GM21723 (cell line): ENCODE measurements around the gene EYA4.

Source experiments
- ATAC-seq: cut with Tn5 transposase; IDR thresholded peaks from one replicate; pipeline ENCODE4 v1.9.1; 2021; ENCODE audit warnings: mild to moderate bottlenecking, moderate library complexity; ENCODE audit not compliant: unreplicated experiment

The EYA4 gene

DNA sequence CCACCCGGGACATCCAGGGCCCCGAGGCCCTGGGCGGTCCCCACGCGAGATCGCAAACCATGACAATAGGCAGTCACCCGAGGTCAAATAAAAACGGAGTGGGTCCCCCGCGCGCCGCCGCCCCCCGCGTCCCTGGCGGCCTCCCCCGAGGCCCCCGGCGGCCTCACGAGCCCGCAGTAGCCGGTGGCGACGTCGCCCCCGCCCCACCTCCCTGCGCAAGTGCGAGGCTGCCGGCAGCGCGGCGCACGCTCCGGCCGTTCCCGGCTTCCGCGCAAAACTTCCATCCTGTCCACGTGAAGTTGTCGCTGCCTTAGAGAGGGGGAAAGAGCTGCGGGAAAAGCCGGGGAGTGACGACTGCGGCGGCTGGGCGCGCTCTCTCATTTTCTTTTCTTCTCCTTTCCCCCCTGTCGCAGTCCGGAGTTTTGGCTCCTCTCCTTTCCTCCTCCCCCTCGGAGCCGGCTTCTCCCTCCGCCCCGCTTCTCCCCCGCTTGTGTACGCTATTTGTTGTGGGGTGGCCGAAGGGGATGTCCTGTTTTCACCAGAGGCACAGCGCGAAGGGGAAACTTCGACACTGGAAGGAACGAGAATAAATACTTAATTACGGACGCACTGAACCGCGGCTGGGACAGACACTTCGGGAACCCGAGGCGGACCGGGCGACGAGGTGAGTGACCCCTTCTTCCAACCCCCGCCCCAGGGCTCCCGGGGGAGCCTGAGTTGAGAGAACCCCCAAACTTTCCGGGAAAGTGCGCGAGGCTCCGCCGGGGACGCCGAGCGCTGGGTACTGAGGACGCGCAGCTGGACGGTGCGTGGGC lies at the start of gene EYA4:
TSS of gene EYA4 (plus strand) at position 272 of the 815 bp plus-strand sequence. CDS start 33,424 bp downstream, outside the sequence.
- ATAC-seq: no peak

- no peak for ATAC-seq
These were observed 47.8 kb upstream of the EYA4 start for GRCh38 chr6:133193396-133193795.

GRCh38 chr6:133198725-133199124 lies 42.4 kb upstream of the EYA4 start:
- no peak for ATAC-seq

DNA sequence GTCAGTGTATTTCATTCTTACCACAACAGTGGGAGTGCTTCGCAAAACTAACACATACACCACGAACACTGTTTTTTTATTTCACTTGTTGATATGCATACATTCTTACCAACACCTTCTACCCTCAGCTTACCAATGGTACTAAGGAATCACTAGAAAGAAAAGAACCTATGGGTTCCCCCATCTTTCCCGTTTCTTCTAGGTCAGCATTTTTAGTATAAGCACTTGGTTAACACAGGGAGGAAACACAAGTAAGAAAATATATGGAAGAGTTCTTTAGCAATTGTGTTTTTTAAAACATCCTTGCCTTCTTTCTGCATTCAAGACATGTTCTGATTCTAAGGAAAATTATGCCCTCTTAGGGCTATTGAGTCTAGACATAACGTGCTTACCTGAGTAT lies 39.9 kb upstream of the EYA4 start:
- no peak for ATAC-seq

DNA sequence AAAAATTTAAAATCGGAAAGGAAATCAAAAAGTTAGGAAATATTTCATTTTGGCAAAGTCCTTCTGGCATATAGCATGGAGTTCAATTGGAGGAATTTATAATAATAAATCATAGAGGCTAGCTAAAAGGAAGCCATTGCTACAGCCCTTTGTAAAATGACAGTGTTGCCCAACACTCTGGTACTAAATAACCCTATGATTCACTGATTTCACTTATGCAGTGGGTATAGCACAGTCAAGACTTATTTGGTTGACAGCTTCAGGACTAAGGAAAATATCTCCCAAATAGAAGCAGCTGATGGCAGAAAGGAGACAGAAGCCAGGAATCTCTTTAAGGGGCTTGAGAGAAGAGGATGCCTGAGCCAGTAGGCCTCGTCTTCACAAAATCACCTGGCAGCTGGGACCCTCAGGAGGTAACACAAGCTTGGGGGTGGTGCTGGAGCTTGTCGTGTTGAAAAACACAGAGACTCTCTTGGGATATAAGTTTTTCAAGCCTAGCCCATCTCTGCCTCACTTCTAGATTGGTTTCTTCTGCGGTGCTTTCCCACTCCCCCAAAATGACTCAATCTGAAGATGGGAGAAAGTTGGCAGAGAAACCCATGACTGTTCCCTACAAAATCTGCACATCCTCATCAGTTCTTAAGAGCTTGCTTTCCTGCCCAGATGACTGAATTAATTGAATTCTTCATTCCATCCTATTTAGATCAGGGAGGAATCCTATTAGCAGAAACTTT lies 38.4 kb upstream of the EYA4 start:
- no peak for ATAC-seq

GRCh38 chr6:133203344-133203697 lies 37.8 kb upstream of the EYA4 start:
- no peak for ATAC-seq

- no peak for ATAC-seq
These were observed 35.9 kb upstream of the EYA4 start for GRCh38 chr6:133205304-133205703.

GRCh38 chr6:133206942-133207341 lies 34.2 kb upstream of the EYA4 start:
- ATAC-seq: no peak

DNA sequence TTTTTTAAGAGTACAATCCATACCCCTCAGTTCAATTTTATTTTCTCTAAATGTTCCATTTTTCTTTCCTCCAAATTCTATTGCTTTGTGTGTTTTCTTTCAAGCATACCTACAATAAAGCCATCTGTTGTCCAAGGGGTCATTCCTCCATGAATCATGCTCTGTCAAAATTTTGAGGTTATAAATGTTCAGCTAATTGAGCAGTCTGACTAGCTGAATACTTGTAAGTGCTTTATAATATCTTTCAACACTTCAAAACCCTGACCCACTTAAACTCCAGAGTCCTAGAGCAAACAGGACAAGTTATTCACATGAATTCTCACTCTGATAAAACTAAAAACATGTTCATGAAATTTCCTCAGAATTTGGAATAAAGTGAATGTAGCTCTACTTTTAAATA lies 33.4 kb upstream of the EYA4 start:
- no peak for ATAC-seq

GRCh38 chr6:133208183-133208755 lies 32.9 kb upstream of the EYA4 start:
- ATAC-seq: no peak

DNA sequence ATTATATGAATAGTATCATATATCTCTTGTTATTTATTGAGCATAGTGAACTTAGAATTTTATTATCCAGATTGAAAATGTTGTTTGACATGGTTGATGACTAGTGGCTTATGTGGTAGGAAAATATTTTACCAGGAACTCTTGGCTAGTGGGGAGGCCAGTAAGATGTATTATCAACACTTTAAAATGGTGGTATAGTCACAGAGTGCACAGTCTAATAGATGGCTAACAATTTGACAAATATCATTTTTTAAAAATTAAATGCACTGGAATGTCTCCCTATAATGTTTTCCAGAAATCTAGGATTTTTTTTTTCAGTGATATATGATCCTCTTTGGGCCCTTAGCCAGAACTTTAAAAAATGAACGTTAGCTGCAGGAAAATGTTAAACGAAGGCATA lies 26.9 kb upstream of the EYA4 start:
- ATAC-seq: no peak

GRCh38 chr6:133218852-133219251 lies 22.3 kb upstream of the EYA4 start:
- no peak for ATAC-seq

GRCh38 chr6:133223452-133224029 lies 17.6 kb upstream of the EYA4 start:
- ATAC-seq: no peak

GRCh38 chr6:133225560-133225959 lies 15.6 kb upstream of the EYA4 start:
- ATAC-seq: no peak

- no peak for ATAC-seq
These were observed 13.8 kb upstream of the EYA4 start for GRCh38 chr6:133227344-133227743.

- ATAC-seq: no peak
These were observed 11.1 kb upstream of the EYA4 start for GRCh38 chr6:133230052-133230451.

DNA sequence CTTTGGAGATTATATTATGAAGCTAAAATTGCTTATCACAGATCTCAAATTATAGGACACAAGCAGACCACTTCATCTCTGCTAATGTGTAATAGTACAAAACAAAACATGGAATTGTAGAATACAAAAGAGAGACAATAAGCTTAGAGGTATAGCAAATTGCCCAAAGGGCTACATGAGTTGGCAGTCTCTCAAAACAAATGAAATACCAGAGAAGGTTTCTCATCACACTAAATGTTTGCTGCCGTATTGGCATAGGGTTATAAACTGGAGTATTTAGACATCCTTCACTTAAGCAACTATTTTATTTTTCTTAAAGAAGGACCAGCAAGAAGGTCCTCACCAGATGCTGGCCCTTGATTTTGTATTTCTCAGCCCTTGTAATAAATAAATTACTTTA lies 5.9 kb upstream of the EYA4 start:
- ATAC-seq: no peak

DNA sequence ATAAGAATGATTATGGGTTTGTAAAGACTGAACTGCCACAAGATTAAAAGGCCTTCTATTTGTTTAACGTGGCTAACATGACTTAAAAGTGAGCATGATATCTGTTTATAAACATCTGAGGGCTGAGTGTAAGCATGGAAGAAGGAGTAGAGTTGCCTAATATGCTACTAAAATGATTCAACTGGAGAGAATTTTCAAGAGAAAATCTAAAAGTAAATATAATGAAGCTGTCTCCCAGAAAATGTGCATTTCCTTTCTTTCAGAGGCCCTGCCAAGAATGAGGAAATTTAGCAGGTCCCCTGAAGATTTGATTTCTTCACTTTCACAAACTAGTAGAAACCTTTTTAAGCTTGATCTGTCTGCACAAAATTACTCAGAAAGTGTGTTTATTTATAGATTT lies 4.2 kb upstream of the EYA4 start:
- no peak for ATAC-seq

GRCh38 chr6:133240511-133241085 lies 559 bp upstream of the EYA4 start:
- ATAC-seq: no peak

DNA sequence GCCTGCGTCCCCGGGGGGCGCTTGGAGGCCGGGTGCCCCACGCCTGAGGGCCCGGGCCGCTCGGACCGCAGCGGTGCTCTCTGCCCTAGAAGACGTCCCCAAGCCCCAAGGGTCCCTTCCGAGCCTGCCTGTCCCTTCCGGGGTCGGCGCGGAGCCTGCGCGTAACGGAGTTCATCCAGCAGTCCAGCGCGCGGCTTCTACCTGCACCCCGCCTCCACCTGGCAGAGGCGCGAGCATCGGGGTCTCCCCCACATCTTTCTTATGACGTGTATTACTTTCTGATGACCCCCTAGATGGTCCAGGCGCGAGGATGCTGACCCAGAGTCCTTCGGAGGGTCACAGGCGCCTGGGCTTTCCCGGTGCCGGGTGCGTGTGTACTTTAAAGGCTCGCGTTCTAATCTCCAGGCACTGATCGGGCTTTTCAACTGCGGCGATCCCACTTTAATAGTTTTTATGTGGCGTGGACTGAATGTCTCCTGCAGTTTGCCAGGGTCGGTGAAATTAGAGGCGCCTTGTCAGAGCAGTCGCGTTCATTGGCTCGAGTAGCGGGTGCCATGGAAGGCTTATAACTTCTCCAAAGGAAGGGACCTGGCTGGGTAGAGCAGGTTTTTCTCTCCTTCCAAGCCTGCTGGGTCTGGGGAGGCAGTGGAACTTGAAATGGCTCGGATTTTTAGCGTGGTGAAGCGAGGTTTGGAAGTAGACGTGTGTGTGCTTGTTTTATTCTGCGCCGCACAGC lies 912 bp downstream of the EYA4 start:
- no peak for ATAC-seq
